Gastroesophageal sphincter (tissue), 3 donors: Measurements from ENCODE around the gene PGBD5.

Source experiments
- CTCF ChIP-seq, 4 experiments: fragments of 200-600 bp in 2 of 4; fragments of 450-650 bp in 2 of 4; sonication (generic) in 1 of 4; IDR thresholded peaks; one replicate each; pipeline ENCODE4 v1.5.1; 2017 to 2019; ENCODE audit warnings: antibody characterized with exemption in 4 of 4, mild to moderate bottlenecking in 2 of 4, moderate library complexity in 2 of 4
- POLR2A ChIP-seq, 2 donors: fragments of 450-650 bp; IDR thresholded peaks; one replicate each; pipeline ENCODE4 v1.6.1; 2017; ENCODE audit warnings: antibody characterized with exemption in 2 of 2, mild to moderate bottlenecking in 2 of 2, moderate library complexity in 1 of 2

- no peak for TF ChIP-seq CTCF (IDR thresholded peaks at IDR 0.05)
- no peak for TF ChIP-seq POLR2A (IDR thresholded peaks at IDR 0.05)
Measured at GRCh38 chr1:230322421-230322756, 103.7 kb downstream of the PGBD5 start.
